Left colon (tissue), 2 donors: ENCODE data around the gene PHRF1. TPM values are rescaled to one million over a fixed set of nuclear protein-coding genes. Genes with fewer than 3 reads are reported as not detected.
"Not testable (repeated sequence)": the region's sequence is repeated elsewhere in the genome, so short reads cannot be mapped to it uniquely, and the experiment has no call there.

Experiments
- ATAC-seq: fragments of 200-7000 bp; cut with Tn5 transposase; one replicate; pipeline ENCODE4 v1.9.1; 2020; ENCODE audit warnings: mild to moderate bottlenecking, moderate library complexity
- DNase-seq, 2 donors: peaks; one replicate each; pipeline ENCODE4 v3.0.0-alpha.2; 2020
- intact Hi-C, 2 donors: fragments of 100-400 bp; cut with DNase I in 1 of 2; cut with micrococcal nuclease in 1 of 2; formaldehyde crosslinking; loops; one replicate each; pipeline versions ENCODE4 v1.11.2 to v1.14.0; 2022; cut with DNase I, micrococcal nuclease
- total RNA-seq, 2 donors: library from RNA; stranded (reverse); fragmentation: NEBNext Ultra II Directional; extraction: Animal tissue kit (Norgen Biotek cat#: 25700); gene quantifications; one replicate each; pipeline ENCODE4 v1.2.1, GENCODE V29; 2021
- donor health status: DM: no; HTN: no; CAD: no.
- donor health status: DM: yes; HTN: yes; CAD: no.

PHRF1 gene
- total RNA-seq, 2 donors from 2014 or later, result 31.0 to 33.0 TPM

DNA sequence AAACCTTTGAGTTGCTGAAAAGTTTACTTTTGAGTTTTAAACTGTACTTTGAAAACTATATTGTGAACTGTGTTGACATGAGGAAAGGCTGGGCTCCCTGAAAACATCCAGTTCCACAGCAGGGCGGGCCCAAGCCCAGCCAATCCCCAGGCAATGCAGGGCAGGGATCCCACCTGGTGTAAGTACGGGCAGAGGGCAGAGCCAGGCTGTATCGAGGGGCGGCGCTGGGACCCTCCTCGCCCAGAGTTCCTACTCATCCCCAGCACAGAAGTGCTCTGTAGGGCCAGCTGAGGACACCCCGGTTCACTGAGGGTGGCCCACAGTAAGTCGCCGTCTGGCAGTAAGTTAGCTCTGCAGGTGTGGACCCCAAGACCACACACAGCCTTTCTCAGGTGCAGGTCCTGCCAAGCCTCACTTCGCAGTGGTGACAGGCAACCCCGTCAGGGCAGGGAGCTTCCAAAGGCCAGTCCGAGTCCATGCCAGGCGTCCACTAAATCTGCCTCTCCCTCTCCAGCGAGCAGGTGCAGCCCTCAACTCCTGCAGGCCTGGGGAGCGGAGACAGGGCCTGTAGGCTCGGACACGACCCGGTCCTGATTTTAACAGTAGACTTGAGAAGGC lies 9.2 kb upstream of the PHRF1 start:
- ATAC-seq, result no peak
- intact Hi-C loops, result no loop called here
- DNase-seq, result no peak

DNA sequence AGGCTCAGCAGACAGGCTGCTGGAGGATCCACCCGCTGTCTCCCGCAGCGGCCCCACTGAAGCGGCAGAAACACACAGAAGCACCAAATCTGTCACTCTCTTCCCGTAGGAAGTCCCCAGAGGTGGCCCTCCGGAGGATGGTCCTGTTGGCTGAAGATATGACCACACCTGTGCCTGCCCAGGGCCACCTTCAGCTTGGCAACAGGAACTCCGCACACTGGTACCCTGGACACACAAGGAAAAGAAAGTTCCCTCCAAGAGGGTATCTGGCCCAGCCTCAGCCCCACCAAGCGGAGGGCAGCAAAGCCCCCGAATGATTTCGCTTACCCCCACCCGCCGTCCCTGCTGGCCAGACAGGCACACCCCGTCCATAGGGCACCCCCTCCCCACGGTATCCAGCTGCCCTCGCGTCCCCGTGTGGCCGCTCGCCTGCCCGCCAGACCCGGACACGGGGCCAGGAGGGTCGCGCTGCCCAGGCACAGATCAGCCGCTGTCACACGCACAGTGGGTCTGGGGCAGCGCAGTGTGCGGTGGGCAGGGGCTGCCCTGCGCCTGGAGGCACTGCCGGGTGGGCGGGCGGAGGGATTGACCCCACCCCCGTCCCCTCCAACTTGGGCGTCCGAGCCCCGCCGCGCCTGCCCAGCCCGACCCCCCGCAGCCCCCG lies 8.5 kb upstream of the PHRF1 start:
- intact Hi-C loops, result no loop called here
- ATAC-seq (peak; percentile 1), DNase-seq (no peak)

DNA sequence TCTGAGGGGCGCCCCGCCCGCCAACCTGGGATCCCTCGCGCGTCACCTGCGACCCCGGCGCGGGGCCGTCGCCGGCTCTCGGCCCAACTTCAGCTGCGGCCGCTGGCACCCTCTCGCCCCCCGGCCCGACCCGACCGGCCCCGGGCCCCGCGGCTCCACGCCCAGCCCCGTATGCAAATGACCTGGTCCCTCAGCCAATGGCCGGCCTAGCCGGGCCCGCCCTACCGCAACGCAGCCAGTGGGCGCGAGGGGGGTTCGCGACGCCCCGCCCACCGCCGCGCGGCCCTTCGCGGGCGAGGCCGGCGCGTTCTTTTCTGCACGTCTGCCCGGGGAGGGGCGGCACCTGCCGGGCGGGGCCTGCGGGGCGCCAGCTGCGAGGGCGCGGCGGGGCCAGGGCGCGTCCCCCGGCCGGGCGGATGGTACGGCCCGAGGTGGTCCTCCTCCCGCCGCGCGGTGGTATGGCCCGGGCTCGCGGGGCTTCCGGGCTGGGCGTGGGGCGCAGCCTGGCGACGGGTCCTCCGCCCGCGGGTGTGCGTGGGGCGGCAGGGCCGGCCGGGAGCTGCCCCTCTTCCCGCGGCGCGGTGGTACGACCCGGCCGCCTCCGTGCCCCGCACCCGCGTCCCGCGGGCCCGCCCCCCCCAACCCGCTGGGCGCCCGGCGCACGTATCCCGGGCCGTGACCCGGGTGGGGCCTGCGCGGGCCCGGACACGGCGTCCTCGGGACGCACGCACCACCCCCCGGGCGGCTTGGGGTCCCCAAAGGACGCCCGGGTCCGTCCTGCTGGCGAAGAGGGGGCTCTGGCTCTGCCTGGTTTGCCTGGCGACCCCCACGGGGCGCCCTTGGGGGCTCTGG lies 7.7 kb upstream of the PHRF1 start:
- ATAC-seq (peak; percentile 84), DNase-seq (peak; percentile 94)
- intact Hi-C loops, result no loop called here

DNA sequence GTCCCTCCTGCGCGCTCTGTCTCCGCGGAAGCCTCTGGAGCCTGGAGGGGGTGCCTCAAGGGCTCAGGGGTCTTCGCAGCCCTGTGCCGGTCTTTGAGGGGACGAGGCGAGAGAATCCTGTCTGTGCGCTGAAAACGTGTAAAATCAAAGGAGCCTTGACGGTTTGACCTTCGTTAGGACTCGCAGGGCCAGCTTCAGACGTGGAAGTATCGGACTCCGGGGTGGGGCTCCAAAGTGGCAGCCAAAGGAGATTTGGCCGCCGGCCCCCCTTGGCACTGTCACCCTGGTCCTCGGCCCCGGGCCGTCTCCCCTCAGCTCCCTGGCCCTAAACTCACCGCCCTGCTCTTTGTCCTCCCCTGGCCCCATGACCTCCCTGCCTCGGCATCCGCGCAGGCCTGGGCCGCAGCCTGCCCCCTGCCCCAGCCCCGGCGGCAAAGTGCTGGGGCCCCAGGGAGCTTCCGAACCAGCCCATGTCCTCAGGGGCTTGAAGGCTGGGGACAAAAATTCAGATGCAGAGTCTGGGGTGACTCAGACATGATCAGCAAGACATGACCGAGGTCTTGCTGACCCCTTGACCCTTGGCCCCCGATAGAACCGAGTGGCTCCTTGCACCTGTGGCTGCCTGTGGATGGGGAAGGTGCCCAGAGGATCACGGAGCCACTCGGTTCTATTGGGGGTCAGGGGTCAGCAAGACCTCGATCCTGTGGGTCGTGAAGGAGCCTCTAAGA lies 6.9 kb upstream of the PHRF1 start:
- DNase-seq, result no peak
- peak; percentile 12 for ATAC-seq
- intact Hi-C loops, result no loop called here

DNA sequence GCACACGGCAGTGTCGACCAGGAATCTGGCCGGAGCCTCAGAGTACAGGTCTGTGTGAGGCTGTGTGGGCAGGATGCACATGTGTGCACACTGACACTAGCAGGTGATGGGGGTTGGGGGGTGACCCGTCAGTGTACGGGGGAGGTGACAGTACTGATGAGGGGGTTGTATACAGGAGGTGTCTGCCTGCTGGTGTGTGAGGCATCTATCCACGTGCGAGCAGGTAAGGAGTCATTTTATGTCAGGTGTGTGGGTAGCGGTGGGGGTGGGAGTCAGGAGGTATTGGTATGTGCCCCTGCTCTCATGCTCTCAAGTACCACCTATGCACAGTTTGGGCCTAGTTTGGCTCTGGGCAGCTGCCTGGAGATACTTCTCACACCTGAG lies 4.5 kb upstream of the PHRF1 start:
- ATAC-seq (no peak), DNase-seq (no peak)
- intact Hi-C loops, result no loop called here

DNA sequence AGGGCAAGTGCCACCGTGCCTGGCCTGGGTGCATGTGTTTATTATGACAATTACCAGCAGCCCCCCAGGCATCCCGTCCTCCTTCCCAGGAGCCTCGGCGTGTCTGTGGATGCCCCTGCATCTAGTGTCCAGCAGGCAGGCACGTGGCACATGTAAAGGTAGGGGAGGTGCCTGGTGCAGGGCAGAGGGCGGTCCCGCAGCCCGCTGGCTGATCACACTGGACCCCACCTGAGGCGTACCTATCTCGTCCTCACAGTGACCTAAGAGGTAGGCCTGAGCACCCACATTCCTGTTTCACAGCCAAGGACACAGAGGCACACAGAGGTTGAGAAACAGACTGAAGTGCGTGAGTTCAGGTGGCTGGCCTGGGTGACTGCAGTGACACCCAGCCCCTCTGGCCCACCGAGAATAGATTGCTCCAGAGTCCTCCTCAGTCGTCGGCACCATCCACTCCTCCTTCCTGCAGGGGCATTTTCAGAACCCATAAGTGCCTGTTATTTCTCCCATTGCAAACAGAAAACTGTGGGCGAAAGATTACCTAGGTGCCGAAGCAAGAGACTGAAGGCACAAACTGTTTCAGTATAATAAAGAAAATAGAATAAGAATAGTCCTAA lies 3.0 kb upstream of the PHRF1 start:
- DNase-seq (no peak), ATAC-seq (no peak)
- intact Hi-C loops, result no loop called here

DNA sequence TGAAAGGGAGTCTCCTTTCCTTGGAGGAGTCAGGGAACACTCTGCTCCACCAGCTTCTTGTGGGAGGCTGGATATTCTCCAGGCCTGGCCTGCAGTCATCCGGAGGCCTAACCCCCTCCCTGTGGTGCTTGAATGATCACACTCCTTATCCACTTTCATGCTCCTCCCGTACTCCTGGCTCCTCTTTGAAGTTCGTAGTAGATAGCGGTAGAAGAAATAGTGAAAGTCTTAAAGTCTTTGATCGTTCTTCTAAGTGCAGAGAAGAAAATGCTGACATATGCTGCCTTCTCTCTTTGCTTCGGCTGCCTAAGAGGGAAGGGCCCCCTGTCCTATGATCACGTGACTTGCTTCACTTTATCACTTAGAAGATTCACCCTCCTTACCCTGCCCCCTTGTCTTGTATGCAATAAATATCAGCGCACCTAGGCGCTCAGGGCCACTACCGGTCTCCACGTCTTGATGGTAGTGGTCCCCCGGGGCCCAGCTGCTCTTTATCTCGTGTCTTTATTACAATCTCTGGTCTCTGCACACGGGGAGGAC lies 2.2 kb upstream of the PHRF1 start:
- intact Hi-C loops, DNase-seq, ATAC-seq: not testable (repeated sequence)

DNA sequence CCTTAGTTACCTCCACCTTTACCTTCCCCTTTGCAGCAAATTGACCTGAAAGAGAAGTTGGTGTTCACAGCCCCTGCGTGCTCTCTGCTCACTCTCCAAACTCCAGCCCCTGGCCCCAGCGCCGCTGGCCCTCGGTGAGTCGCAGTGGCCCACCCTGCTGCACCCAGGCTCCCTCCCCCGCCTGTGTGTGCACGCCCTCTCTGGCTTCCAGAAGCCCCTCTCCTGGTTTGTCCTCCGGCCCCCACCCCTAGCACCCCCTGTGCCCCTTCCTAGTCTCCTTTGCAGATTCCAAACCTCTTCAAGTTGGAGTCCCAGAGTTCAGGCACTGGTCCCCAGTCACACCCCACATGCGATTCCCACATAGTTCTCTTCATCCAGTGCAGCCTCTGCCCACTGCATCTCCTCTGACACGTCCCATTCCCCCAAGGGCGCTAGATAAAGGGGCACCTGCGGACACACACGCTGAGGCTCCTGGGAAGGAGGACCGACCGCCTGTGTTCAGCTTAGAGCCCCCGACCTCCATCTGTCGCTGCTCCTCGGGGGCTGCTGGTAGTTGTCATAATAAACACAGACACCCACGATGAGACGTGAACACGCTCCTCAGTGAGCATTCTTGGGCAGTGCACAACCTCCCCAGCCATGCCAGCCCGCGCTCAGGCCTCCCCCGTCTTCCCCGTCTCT lies 1.5 kb upstream of the PHRF1 start:
- peak in 1 of 2 donors; percentile 57 for DNase-seq
- ATAC-seq, result peak; percentile 13
- intact Hi-C loops, result no loop called here

DNA sequence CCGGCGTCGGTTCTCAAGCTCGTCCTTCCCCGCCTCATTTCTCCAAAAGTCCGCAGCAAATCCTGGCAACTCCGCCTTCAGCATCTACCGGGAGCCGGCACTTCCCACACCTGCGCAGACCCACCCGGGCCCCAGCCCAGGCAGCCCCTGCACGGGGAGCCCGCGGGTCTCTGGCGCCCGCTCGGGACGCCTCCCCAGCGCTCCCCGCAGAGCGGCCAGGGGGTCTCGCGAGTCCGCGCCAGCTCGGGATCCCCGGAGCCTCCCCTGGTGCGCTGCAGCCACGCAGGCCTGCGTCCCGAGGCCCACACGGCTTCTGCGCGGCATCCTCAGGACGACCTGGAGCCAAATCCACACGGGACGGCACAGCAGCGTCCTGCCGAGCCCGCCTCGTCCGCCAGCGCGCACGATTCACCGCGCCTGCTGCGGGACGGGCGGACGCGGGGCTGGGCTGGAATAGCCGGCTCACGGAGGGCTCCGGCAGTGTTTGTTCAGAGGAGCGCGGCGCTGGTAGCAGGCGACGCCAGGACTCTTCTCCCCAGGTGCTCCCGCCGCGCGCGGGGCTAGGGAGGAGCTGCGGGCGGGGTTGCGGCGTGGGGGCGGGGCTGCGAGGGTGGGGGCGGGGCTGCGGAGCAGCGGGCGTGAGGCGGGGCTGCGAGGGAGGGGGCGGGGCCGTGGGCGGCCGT lies 816 bp upstream of the PHRF1 start:
- intact Hi-C loops, result no loop called here
- ATAC-seq (peak; percentile 72), DNase-seq (peak; percentile 69 to 81)

DNA sequence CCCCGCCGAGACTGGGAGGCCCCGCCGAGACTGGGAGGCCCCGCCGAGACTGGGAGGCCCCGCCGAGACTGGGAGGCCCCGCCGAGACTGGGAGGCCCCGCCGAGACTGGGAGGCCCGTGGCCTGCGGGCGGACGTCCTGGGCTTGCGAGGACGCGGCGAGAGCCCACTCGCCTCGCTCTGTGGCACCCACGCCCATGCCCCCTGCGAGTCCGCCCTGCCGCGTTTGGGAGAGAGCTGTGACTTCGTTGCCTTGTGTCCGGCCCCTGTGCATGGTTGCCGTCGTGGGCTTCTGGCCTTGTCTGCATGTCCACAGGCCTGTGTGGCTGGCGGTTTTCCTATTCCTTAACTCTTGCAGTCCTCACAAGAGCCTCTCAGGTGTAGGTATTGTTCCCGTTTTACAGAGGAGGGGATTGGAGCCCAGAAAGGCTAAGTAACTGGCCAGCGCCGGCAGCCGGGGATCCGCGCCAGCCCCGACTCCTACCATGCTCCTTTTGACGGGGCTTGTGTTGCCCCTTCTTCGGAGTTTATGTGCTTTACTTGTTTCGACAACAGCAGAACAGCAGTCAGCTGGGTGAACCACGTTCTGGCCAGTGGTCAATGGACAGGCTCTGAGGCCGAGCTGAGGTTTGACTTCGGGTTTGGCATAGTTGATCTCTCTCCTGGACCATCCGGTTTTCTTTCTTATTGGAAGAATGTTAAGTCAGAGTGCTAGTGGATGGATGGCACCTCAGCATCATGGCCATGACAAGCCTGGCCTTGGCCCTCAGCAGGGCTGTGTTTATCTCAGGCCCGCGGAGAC lies 741 bp downstream of the PHRF1 start:
- no peak for ATAC-seq
- intact Hi-C loops, result no loop called here
- no peak for DNase-seq

DNA sequence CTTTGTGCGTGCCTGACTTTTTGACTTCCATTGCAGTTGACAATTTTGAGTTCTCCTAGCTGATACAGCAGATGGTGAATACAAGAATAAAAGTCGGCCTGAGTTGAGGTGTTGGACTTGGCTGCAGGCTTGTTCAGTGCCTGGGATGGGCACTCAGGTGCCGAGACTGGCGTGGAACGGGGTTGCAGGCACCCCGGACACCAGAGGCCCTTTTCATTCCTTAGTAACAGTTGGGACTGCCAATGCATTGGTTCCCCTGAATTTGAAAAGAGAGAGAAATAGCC lies 1.3 kb downstream of the PHRF1 start:
- intact Hi-C loops, result no loop called here
- ATAC-seq (no peak), DNase-seq (no peak)

DNA sequence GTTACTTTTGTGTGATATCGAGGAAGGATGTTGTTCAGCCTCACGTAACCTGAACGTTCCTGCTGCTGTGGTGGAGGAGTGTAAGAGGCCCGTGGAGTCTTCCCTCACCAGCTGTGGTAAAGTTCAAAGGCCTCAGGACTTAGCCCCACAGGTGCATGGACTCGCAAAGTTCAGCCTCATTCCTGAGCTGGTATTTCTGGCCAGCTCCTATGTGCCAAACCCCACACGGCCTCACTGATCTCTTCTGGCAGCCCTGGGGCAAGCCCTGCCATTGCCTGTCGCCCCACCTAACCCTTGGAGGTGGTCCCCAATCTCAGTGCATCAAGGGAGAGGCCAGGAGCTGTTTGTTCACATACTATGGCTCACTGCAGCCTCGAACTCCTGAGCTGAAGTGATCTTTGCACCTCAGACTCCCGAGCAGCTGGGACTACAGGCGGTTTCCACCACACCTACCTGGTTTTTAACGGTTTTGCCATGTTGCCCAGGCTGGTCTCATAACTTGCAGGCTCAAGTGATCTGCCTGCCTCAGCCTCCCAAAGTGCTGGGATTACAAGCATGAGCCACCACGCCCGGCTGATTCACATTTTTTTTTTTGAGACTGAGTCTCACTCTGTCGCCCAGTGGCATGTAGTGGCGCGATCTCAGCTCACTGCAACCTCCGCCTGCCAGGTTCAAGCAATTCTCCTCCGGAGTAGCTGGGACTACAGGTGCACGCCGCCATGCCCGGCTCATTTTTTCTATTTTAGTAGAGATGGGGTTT lies 2.2 kb downstream of the PHRF1 start:
- DNase-seq, result no peak
- no peak for ATAC-seq
- intact Hi-C loops, result no loop called here

DNA sequence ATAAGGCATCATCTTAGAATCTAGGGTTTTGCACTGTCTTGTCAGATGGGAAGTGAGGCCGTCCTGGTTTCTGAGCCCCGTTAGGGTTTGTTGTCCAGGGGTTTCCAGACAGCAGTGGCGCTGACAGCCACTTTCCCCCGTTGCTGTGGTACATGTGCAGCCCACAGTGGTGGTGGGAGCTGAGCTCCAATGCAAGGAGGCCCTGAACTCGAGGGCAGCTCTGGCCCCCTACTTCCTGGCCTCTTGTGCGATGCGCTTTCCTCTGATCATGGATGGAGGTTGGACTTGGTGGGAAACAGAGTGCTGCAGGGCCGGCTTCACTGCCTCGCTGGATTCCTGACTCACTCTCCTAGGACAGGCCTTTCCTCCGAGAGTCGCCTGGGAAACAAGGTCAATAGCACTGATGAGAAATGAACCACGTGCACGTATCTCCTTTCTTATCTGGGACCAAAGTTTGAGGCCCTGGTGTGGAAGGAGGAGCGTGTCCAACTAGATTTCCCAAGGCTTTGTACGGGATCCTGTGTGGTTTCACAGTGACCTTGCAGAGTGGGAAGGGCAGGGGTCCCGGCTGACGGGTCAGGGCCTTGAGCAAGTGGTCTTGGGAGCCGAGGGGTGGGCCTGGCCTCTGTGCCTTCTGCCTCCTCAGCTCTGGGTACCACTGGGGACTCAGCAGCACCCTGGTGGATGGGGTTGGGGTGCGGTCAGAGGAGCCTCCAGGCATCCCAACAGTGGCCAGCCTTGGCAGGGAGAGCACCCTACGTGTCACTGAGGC lies 3.7 kb downstream of the PHRF1 start:
- ATAC-seq, result no peak
- intact Hi-C loops, result no loop called here

DNA sequence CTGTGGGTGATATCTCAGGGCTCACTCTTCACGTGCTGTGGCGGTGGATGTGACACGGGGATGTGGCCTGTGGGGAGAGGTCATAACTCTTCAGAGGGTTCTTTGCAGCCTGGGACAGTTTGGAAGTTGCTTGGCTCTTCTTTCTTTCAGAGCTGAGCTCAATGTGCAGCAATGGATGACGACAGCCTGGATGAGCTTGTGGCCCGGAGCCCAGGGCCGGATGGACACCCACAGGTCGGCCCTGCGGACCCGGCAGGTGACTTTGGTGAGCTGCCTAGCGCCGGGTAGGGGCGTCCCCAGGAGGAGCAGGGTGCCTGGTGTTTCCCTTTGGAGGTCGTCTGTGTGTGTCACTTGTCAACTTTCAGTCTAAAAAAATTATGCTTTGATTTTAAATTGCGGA lies 5.1 kb downstream of the PHRF1 start:
- ATAC-seq, result no peak
- intact Hi-C loops, result no loop called here
- no peak for DNase-seq

More for the DNA sequence above, 3.7 kb downstream of the PHRF1 start:
- DNase-seq, result no peak

DNA sequence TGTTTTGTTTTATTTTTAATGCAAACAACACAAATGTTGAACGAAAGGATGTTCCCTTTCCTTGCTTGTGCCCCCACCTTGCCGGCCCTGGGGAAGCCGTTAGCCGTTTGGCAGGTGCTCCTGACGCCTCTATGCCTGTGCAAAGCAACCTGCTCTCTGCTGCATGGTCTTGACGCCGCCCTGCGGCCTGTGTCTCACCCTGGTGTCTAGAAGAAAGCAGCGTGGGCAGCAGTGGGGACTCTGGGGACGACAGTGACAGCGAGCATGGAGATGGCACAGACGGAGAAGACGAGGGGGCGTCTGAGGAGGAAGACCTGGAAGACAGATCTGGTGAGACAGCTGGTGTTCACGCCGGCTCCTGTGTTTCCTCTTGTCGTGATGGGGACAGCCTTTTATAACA lies 5.5 kb downstream of the PHRF1 start:
- no peak for DNase-seq

DNA sequence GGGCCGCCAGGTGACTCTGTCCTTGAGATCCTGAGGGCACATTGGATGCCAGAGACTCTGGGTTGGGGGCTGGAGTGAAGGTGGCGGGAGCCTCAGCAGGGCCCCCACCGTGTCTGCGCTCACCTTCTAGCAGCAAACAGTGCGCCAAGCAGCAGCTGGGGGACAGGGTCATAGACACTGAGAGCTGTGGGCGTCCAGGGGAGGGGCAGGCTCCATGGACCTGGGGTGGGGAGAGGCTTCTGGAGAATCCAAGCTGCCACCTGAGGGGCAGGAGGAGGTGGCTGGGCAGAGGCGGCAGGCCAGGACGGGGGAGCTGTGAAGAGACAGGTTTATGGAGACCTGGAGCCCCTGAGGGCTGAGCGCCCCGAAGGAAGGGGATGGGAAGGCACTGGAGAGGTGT lies 8.0 kb downstream of the PHRF1 start:
- intact Hi-C loops, result no loop called here
- ATAC-seq, result no peak
- DNase-seq, result no peak

More for the DNA sequence above, 5.5 kb downstream of the PHRF1 start:
- intact Hi-C loops, result no loop called here
- no peak for ATAC-seq
